GM12891 (cell line): Measurements from ENCODE around the gene BMS1.

Source experiments
- DNase-seq: peaks from one replicate; pipeline ENCODE4 v3.0.0; 2011; ENCODE audit warnings: low spot score; ENCODE audit not compliant: insufficient read length
- FAIRE-seq: peaks from 2 replicates; lab custom pipeline; 2011; peaks lifted over from hg19 to GRCh38; lab: Jason Lieb, UNC
- PAX5 ChIP-seq: IDR thresholded peaks from 2 replicates; pipeline ENCODE4 v1.6.1; 2011; ENCODE audit warnings: low read length, moderate library complexity, mild to moderate bottlenecking; ENCODE audit not compliant: insufficient read depth, severe bottlenecking
- POLR2A ChIP-seq: IDR thresholded peaks from 2 replicates; pipeline ENCODE4 v1.6.1; 2011; ENCODE audit warnings: low read depth, low read length, control low read depth
- POLR2AphosphoS5 ChIP-seq: IDR thresholded peaks from 2 replicates; pipeline ENCODE4 v1.6.1; 2011; ENCODE audit warnings: low read depth, low read length, control low read depth
- POU2F2 ChIP-seq: IDR thresholded peaks from 2 replicates; pipeline ENCODE4 v1.6.1; 2011; ENCODE audit warnings: low read depth, mild to moderate bottlenecking, control low read depth, low read length, moderate library complexity
- SPI1 ChIP-seq: IDR thresholded peaks from 2 replicates; pipeline ENCODE4 v1.6.1; 2011; ENCODE audit warnings: low read depth, low read length, control low read depth
- TAF1 ChIP-seq: IDR thresholded peaks from 2 replicates; pipeline ENCODE4 v1.6.1; 2011; ENCODE audit warnings: low read depth, low read length, control low read depth

Gene BMS1

GRCh38 chr10:42754155-42755027 lies 28.2 kb upstream of the BMS1 start:
- FAIRE-seq, result no peak

DNA sequence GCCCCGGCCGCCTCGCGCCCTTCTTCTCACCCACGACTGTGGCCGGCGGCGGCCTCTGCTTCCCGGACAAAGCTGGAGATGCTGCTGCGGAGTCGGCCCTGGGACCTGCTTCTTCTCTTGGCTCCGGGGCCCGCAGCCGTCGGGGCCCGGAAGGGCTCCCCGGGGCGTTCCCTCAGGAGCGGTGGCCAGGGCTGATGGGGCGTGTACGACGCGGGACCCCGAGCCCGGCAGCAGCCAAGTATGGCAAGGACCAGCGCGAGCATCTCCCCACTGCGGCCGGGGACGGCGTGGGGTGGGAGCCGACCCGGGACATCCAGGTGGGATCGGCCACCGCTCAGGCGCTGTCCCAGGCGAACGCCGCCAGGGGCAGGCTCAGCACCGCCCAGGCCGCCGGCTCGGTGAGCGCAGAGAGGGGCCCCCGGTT lies 27.6 kb upstream of the BMS1 start:
- TF ChIP-seq POU2F2 (no peak), POLR2A (no peak), POLR2AphosphoS5 (no peak), TAF1 (no peak), SPI1 (no peak), PAX5 (no peak)
- FAIRE-seq, result no peak

More at GRCh38 chr10:42754155-42755027, 28.2 kb upstream of the BMS1 start:
- TF ChIP-seq TAF1 (no peak), POLR2A (no peak), SPI1 (no peak), PAX5 (no peak), POLR2AphosphoS5 (no peak), POU2F2 (no peak)
- DNase-seq, result no peak

GRCh38 chr10:42755556-42756093 lies 27.0 kb upstream of the BMS1 start:
- FAIRE-seq, result no peak
- TF ChIP-seq POLR2A, result no peak
- TF ChIP-seq TAF1, result no peak
- TF ChIP-seq POU2F2, result no peak
- no peak for TF ChIP-seq SPI1
- no peak for TF ChIP-seq PAX5
- TF ChIP-seq POLR2AphosphoS5, result no peak
- no peak for DNase-seq

More for the DNA sequence above, 27.6 kb upstream of the BMS1 start:
- DNase-seq, result no peak

- no peak for FAIRE-seq
- no peak for TF ChIP-seq POLR2A
- no peak for TF ChIP-seq PAX5
- no peak for TF ChIP-seq POLR2AphosphoS5
- no peak for TF ChIP-seq POU2F2
- TF ChIP-seq SPI1, result no peak
- TF ChIP-seq TAF1, result no peak
- DNase-seq, result no peak
Observed at GRCh38 chr10:42767906-42768305, 14.7 kb upstream of the BMS1 start.

GRCh38 chr10:42768581-42769152 lies 13.9 kb upstream of the BMS1 start:
- DNase-seq (no peak), FAIRE-seq (no peak)
- TF ChIP-seq POLR2A, result no peak
- no peak for TF ChIP-seq PAX5
- TF ChIP-seq SPI1, result no peak
- no peak for TF ChIP-seq POU2F2
- no peak for TF ChIP-seq TAF1
- no peak for TF ChIP-seq POLR2AphosphoS5

GRCh38 chr10:42769173-42769572 lies 13.4 kb upstream of the BMS1 start:
- no peak for DNase-seq
- FAIRE-seq, result no peak
- TF ChIP-seq POLR2A (no peak), SPI1 (no peak), POLR2AphosphoS5 (no peak), TAF1 (no peak), POU2F2 (no peak), PAX5 (no peak)

DNA sequence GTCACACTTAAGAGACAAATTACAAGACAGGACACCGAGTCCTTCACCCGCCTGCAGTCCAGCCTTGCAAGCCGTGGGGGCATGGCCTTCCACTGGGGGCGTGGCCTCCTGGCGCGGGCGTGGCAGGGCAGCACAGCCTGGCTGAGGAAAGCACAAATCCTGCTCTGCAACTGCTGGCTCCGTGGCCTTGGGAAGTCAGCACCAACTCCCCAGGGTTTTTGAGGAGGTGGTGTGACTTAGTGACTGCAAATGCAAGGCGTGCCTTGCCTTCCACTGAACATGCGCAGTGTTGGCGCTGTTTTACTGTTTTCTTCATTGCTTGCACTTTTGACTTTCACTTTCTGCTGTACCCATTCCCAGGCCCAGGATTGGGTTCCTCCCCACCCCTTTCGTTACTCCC lies 12.9 kb upstream of the BMS1 start:
- DNase-seq (no peak), FAIRE-seq (no peak)
- TF ChIP-seq POU2F2, result no peak
- no peak for TF ChIP-seq PAX5
- TF ChIP-seq TAF1, result no peak
- no peak for TF ChIP-seq POLR2AphosphoS5
- no peak for TF ChIP-seq SPI1
- no peak for TF ChIP-seq POLR2A

GRCh38 chr10:42776681-42777080 lies 5.9 kb upstream of the BMS1 start:
- DNase-seq, result no peak
- FAIRE-seq, result no peak
- TF ChIP-seq PAX5, result no peak
- no peak for TF ChIP-seq POLR2A
- TF ChIP-seq SPI1, result no peak
- TF ChIP-seq POLR2AphosphoS5, result no peak
- TF ChIP-seq POU2F2, result no peak
- no peak for TF ChIP-seq TAF1

DNA sequence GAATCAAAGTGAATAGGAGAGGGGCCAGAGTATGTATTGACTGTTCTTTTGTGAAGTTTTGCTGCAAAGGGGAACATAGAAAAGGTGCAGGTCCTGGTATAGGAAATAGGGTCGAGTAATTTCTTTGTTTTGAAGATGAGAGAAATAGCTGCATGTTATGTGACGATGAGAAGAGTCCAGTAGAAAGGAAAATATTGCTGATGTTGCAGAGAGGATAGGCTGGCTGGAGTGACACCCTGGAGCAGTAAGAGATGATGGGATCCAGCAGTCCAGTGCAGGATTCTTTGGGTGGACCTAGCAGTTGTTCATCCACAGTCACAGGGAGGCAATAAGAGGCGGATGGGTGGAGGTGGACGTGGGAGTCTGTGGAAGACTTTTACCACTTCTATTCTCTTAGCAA lies 2.1 kb upstream of the BMS1 start:
- FAIRE-seq (no peak), DNase-seq (no peak)
- TF ChIP-seq POLR2AphosphoS5 (no peak), POLR2A (no peak), TAF1 (no peak), SPI1 (no peak), PAX5 (no peak), POU2F2 (no peak)
